GM13976 (cell line): ENCODE data around the gene OLFM1.

ENCODE experiments used
- DNase-seq: peaks from one replicate; pipeline ENCODE4 v3.0.0; 2012; ENCODE audit warnings: low spot score
- CTCF ChIP-seq: IDR thresholded peaks from 2 replicates; pipeline ENCODE4 v1.5.1; 2012; ENCODE audit warnings: borderline replicate concordance, mild to moderate bottlenecking; ENCODE audit not compliant: insufficient read depth; ENCODE audit errors: extremely low read depth, missing control alignments, control extremely low read depth
- in situ Hi-C: fragments of 300-500 bp; cut with MboI; formaldehyde crosslinking; loops from one replicate; pipeline ENCODE4 v1.12.0; 2022; ENCODE audit warnings: low sequenced_read_pairs, mixed read lengths, inconsistent platforms; ENCODE audit not compliant: unreplicated experiment

Gene OLFM1

GRCh38 chr9:135101926-135102325 is 14.5 kb downstream of the OLFM1 start:
- no peak for DNase-seq
- no peak for TF ChIP-seq CTCF
- in situ Hi-C loops = no loop called here

GRCh38 chr9:135102331-135102730 is 14.9 kb downstream of the OLFM1 start:
- no peak for TF ChIP-seq CTCF
- DNase-seq = no peak
- in situ Hi-C loops = no loop called here

GRCh38 chr9:135103001-135103446 is 15.6 kb downstream of the OLFM1 start:
- in situ Hi-C loops = no loop called here
- TF ChIP-seq CTCF = no peak
- DNase-seq = no peak

GRCh38 chr9:135103931-135104639 is 16.6 kb downstream of the OLFM1 start:
- in situ Hi-C loops = no loop called here
- no peak for DNase-seq
- TF ChIP-seq CTCF = no peak

- DNase-seq = no peak
- in situ Hi-C loops = no loop called here
- no peak for TF ChIP-seq CTCF
Observed at GRCh38 chr9:135104761-135105160, 17.3 kb downstream of the OLFM1 start.

- in situ Hi-C loops = no loop called here
- no peak for TF ChIP-seq CTCF
- DNase-seq = no peak
Observed at GRCh38 chr9:135105211-135105745, 17.8 kb downstream of the OLFM1 start.
